HepG2 (cell line): Measurements from ENCODE around the gene COX5B. TPM values are rescaled to one million over a fixed set of nuclear protein-coding genes. Genes with fewer than 3 reads are reported as not detected.

Experiments
- ATF7 ChIP-seq, 2 experiments: fragments of 450-650 bp in 1 of 2; sonication (generic) in 1 of 2; formaldehyde crosslinking in 1 of 2; IDR thresholded peaks; 2 replicates each; pipeline versions ENCODE4 v1.4.0 to v1.6.1; 2016 to 2020; ENCODE audit warnings: antibody characterized with exemption in 1 of 2, mild to moderate bottlenecking in 1 of 2, missing genetic modification reagents in 1 of 2
- CCDC6 ChIP-seq: sonication (generic); formaldehyde crosslinking; IDR thresholded peaks from 2 replicates; pipeline ENCODE4 v1.8.1; 2022; ENCODE audit warnings: mild to moderate bottlenecking, missing genetic modification reagents, moderate library complexity
- DBP ChIP-seq: sonication (generic); formaldehyde crosslinking; IDR thresholded peaks from 2 replicates; pipeline ENCODE4 v1.4.0; 2020; ENCODE audit warnings: missing genetic modification reagents; ENCODE audit errors: not compliant biosample characterization
- HNRNPL ChIP-seq: fragments of 200-400 bp; formaldehyde crosslinking; IDR thresholded peaks from 2 replicates; pipeline ENCODE4 v1.6.1; 2017; ENCODE audit warnings: mild to moderate bottlenecking, low read depth, low read length
- SNAI1 ChIP-seq: sonication (generic); formaldehyde crosslinking; IDR thresholded peaks from 2 replicates; pipeline ENCODE4 v1.5.0; 2020; ENCODE audit warnings: mild to moderate bottlenecking, missing genetic modification reagents, borderline replicate concordance
- SNAPC4 ChIP-seq: sonication (generic); formaldehyde crosslinking; IDR thresholded peaks from 2 replicates; pipeline ENCODE4 v1.4.0; 2020; ENCODE audit warnings: mild to moderate bottlenecking, missing genetic modification reagents
- SNRNP70 ChIP-seq: fragments of 200-400 bp; formaldehyde crosslinking; IDR thresholded peaks from 2 replicates; pipeline ENCODE4 v1.6.1; 2017; ENCODE audit warnings: mild to moderate bottlenecking, low read depth, low read length, moderate library complexity
- TGIF2 ChIP-seq: IDR thresholded peaks from 2 replicates; pipeline ENCODE4 v1.6.1; 2016; ENCODE audit warnings: control low read depth, missing compliant biosample characterization
- THYN1 ChIP-seq: sonication (generic); formaldehyde crosslinking; IDR thresholded peaks from 2 replicates; pipeline ENCODE4 v1.8.1; 2023; ENCODE audit warnings: low read depth, mild to moderate bottlenecking, moderate library complexity, missing genetic modification reagents, borderline replicate concordance
- U2AF2 ChIP-seq: fragments of 200-400 bp; formaldehyde crosslinking; IDR thresholded peaks from 2 replicates; pipeline ENCODE4 v1.6.1; 2017; ENCODE audit warnings: low read depth, mild to moderate bottlenecking, low read length
- ZNF878 ChIP-seq: sonication (generic); formaldehyde crosslinking; IDR thresholded peaks from 2 replicates; pipeline ENCODE4 v1.8.1; 2023; ENCODE audit warnings: mild to moderate bottlenecking, missing genetic modification reagents, moderate library complexity
- polyA plus RNA-seq, 8 experiments: library from polyadenylated mRNA; depleted of rRNA in 3 of 8; stranded (reverse) in 7 of 8; unstranded in 1 of 8; fragments of >200 nt; fragmentation: Illumina TruSeq in 4 of 8; extraction: Trizol in 4 of 8; gene quantifications; 2 replicates each; pipeline versions ENCODE4 v1.2.1 to v1.2.3, GENCODE V29; 2011 to 2016; ENCODE audit warnings: low read depth in 4 of 8, missing spikeins in 1 of 8, mixed read lengths in 1 of 8; ENCODE audit not compliant: insufficient read depth in 1 of 8
- total RNA-seq, 5 experiments: library from RNA; depleted of rRNA; stranded (reverse); fragments of >200 nt; fragmentation: Illumina TruSeq; extraction: Trizol; gene quantifications; 2 replicates each; pipeline ENCODE4 v1.2.3, GENCODE V29; 2016; ENCODE audit warnings: low read depth in 1 of 5
- TF ChIP-seq, protein P1 (sequence below): sonication (generic); formaldehyde crosslinking; IDR thresholded peaks from 2 replicates; pipeline ENCODE4 v1.4.0; 2020; ENCODE audit warnings: missing genetic modification reagents
- TF ChIP-seq, protein P2 (sequence below): IDR thresholded peaks from 2 replicates; pipeline ENCODE4 v1.6.1; 2016; ENCODE audit warnings: low read depth, control low read depth
- TF ChIP-seq, protein P3 (sequence below): sonication (generic); formaldehyde crosslinking; IDR thresholded peaks from 2 replicates; pipeline ENCODE4 v1.8.0; 2022; ENCODE audit warnings: mild to moderate bottlenecking, missing genetic modification reagents
- TF ChIP-seq, protein P4 (sequence below): sonication (generic); formaldehyde crosslinking; IDR thresholded peaks from 2 replicates; pipeline ENCODE4 v1.8.0; 2022; ENCODE audit warnings: mild to moderate bottlenecking, missing genetic modification reagents, moderate library complexity

The COX5B gene
- total and polyA plus RNA-seq, 2 of the 13 experiments (the other 11 are each of a cell fraction or from before 2014, with no cell fraction given): 453 to 536 TPM

DNA sequence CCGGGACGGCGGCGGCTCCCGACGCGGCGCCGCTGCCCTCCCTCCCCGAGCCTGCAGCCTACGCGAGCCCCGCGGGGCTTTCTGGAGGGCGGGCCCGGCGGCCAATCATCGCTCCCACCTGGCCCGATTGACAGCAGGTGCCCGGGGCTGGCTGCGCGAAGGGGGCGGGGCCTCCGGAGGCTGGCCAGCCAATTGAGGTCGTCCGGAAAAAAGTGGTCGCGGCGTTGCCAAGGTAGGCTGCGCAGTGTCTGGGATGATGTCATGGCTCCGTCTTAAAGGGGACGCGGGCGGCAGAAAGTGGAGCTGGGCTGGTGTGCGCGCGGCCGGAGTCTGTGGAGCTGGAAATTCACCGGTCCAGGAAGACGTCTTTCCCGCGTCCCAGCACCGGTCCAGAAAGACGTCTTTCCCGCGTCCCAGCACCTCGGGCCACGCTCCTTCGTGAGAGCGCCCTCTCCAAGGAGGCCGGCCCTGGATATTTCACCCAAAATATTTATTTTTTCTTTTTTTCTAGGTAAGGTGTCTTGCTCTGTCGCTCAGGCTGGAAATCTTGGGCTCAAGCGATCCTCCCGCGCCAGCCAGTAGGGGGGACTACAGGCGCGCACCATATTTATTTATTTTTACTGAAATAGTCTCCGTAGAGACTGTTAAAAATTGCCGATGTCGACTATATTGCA lies 18.2 kb downstream of the COX5B start, which contains the start of gene ACTR1B (continued):
- TF ChIP-seq SNAPC4 (CRISPR knock-in tag) (peak; percentile 62; the same call in 1 of the 2 replicates), TGIF2 (CRISPR knock-in tag) (no peak), DBP (peak; percentile 78), THYN1 (CRISPR knock-in tag) (no peak), ZNF878 (CRISPR knock-in tag) (no peak; the same call in 1 of the 2 replicates), HNRNPL (0 out of 2 replicates have a peak, but pooled peaks have one; percentile 46), ATF7 (IDR thresholded peaks at IDR 0.05) (peak; percentile 99), ATF7 (CRISPR knock-in tag; IDR thresholded peaks at IDR 0.05) (peak; percentile 100), U2AF2 (no peak), SNAI1 (CRISPR knock-in tag) (no peak), SNRNP70 (no peak), CCDC6 (peak; percentile 63; the same call in 1 of the 2 replicates)
- TF ChIP-seq, protein P1, sequence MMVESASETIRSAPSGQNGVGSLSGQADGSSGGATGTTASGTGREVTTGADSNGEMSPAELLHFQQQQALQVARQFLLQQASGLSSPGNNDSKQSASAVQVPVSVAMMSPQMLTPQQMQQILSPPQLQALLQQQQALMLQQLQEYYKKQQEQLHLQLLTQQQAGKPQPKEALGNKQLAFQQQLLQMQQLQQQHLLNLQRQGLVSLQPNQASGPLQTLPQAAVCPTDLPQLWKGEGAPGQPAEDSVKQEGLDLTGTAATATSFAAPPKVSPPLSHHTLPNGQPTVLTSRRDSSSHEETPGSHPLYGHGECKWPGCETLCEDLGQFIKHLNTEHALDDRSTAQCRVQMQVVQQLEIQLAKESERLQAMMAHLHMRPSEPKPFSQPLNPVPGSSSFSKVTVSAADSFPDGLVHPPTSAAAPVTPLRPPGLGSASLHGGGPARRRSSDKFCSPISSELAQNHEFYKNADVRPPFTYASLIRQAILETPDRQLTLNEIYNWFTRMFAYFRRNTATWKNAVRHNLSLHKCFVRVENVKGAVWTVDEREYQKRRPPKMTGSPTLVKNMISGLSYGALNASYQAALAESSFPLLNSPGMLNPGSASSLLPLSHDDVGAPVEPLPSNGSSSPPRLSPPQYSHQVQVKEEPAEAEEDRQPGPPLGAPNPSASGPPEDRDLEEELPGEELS: peak; percentile 43; the same call in 1 of the 2 replicates
- TF ChIP-seq, protein P2, sequence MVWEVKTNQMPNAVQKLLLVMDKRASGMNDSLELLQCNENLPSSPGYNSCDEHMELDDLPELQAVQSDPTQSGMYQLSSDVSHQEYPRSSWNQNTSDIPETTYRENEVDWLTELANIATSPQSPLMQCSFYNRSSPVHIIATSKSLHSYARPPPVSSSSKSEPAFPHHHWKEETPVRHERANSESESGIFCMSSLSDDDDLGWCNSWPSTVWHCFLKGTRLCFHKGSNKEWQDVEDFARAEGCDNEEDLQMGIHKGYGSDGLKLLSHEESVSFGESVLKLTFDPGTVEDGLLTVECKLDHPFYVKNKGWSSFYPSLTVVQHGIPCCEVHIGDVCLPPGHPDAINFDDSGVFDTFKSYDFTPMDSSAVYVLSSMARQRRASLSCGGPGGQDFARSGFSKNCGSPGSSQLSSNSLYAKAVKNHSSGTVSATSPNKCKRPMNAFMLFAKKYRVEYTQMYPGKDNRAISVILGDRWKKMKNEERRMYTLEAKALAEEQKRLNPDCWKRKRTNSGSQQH (CRISPR knock-in tag): peak; percentile 35; the same call in 1 of the 2 replicates
- TF ChIP-seq, protein P3, sequence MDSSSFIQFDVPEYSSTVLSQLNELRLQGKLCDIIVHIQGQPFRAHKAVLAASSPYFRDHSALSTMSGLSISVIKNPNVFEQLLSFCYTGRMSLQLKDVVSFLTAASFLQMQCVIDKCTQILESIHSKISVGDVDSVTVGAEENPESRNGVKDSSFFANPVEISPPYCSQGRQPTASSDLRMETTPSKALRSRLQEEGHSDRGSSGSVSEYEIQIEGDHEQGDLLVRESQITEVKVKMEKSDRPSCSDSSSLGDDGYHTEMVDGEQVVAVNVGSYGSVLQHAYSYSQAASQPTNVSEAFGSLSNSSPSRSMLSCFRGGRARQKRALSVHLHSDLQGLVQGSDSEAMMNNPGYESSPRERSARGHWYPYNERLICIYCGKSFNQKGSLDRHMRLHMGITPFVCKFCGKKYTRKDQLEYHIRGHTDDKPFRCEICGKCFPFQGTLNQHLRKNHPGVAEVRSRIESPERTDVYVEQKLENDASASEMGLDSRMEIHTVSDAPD (CRISPR knock-in tag): no peak
- TF ChIP-seq, protein P4, sequence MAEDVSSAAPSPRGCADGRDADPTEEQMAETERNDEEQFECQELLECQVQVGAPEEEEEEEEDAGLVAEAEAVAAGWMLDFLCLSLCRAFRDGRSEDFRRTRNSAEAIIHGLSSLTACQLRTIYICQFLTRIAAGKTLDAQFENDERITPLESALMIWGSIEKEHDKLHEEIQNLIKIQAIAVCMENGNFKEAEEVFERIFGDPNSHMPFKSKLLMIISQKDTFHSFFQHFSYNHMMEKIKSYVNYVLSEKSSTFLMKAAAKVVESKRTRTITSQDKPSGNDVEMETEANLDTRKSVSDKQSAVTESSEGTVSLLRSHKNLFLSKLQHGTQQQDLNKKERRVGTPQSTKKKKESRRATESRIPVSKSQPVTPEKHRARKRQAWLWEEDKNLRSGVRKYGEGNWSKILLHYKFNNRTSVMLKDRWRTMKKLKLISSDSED: no peak
